HepG2 (cell line): ENCODE results near the gene SYNGR1. TPM values are rescaled to one million over a fixed set of nuclear protein-coding genes. Genes with fewer than 3 reads are reported as not detected.

ENCODE experiments used
- CBX2 ChIP-seq, 2 experiments: fragments of 200-600 bp in 1 of 2; sonication (generic); formaldehyde crosslinking in 1 of 2; IDR thresholded peaks; 2 replicates each; pipeline versions ENCODE4 v1.7.0 to v1.8.1; 2018 to 2022; ENCODE audit warnings: low read depth in 2 of 2, low read length in 1 of 2, mild to moderate bottlenecking in 1 of 2, missing genetic modification reagents in 1 of 2
- KLF12 ChIP-seq: sonication (generic); formaldehyde crosslinking; IDR thresholded peaks from 2 replicates; pipeline ENCODE4 v1.4.0; 2020; ENCODE audit warnings: missing genetic modification reagents, borderline replicate concordance
- MAF1 ChIP-seq: sonication (generic); formaldehyde crosslinking; IDR thresholded peaks from 2 replicates; pipeline ENCODE4 v1.5.0; 2020; ENCODE audit warnings: missing genetic modification reagents, borderline replicate concordance
- MED1 ChIP-seq: sonication (generic); formaldehyde crosslinking; IDR thresholded peaks from 2 replicates; pipeline ENCODE4 v1.4.0; 2020; ENCODE audit warnings: missing genetic modification reagents
- MIER3 ChIP-seq: IDR thresholded peaks from 2 replicates; pipeline ENCODE4 v1.6.1; 2016; ENCODE audit warnings: missing compliant biosample characterization, borderline replicate concordance
- PPARG ChIP-seq: conservative IDR thresholded peaks from 2 replicates; pipeline ENCODE4 v1.6.1; 2016; ENCODE audit warnings: missing biosample characterization, missing genetic modification reagents
- RFXANK ChIP-seq: IDR thresholded peaks from 2 replicates; pipeline ENCODE4 v1.6.1; 2016
- SALL1 ChIP-seq: sonication (generic); formaldehyde crosslinking; IDR thresholded peaks from 2 replicates; pipeline ENCODE4 v1.8.0; 2022; ENCODE audit warnings: mild to moderate bottlenecking, missing genetic modification reagents
- TBX3 ChIP-seq: fragments of 450-650 bp; IDR thresholded peaks from 2 replicates; pipeline ENCODE4 v1.6.1; 2017; ENCODE audit warnings: antibody characterized with exemption, mild to moderate bottlenecking, inconsistent platforms, borderline replicate concordance
- TRIM22 ChIP-seq: fragments of 450-650 bp; IDR thresholded peaks from 2 replicates; pipeline ENCODE4 v1.6.1; 2017
- ZBTB20 ChIP-seq: sonication (generic); formaldehyde crosslinking; IDR thresholded peaks from 2 replicates; pipeline ENCODE4 v1.8.1; 2023; ENCODE audit warnings: missing genetic modification reagents, low read depth, mild to moderate bottlenecking, borderline replicate concordance
- ZBTB26 ChIP-seq: IDR thresholded peaks from 2 replicates; pipeline ENCODE4 v1.6.1; 2016; ENCODE audit warnings: missing compliant biosample characterization, missing genetic modification reagents, borderline replicate concordance
- ZBTB7B ChIP-seq: sonication (generic); formaldehyde crosslinking; IDR thresholded peaks from 2 replicates; pipeline ENCODE4 v1.4.0; 2020; ENCODE audit warnings: missing genetic modification reagents
- ZFP36 ChIP-seq: fragments of 150-350 bp; IDR thresholded peaks from 2 replicates; pipeline ENCODE4 v1.6.1; 2018; ENCODE audit warnings: borderline replicate concordance, low read length, low read depth; ENCODE audit not compliant: partially characterized antibody
- ZNF124 ChIP-seq: sonication (generic); formaldehyde crosslinking; IDR thresholded peaks from 2 replicates; pipeline ENCODE4 v1.4.0; 2020; ENCODE audit warnings: missing genetic modification reagents
- ZNF143 ChIP-seq: sonication (generic); formaldehyde crosslinking; IDR thresholded peaks from 2 replicates; pipeline ENCODE4 v1.4.0; 2020; ENCODE audit warnings: missing genetic modification reagents
- ZNF557 ChIP-seq: sonication (generic); formaldehyde crosslinking; IDR thresholded peaks from 2 replicates; pipeline ENCODE4 v1.4.0; 2020; ENCODE audit warnings: missing genetic modification reagents
- ZNF75D ChIP-seq: sonication (generic); formaldehyde crosslinking; IDR thresholded peaks from 2 replicates; pipeline ENCODE4 v1.8.1; 2023; ENCODE audit warnings: missing genetic modification reagents, mild to moderate bottlenecking, borderline replicate concordance
- ZNF792 ChIP-seq: IDR thresholded peaks from 2 replicates; pipeline ENCODE4 v1.6.1; 2016
- polyA plus RNA-seq, 8 experiments: library from polyadenylated mRNA; depleted of rRNA in 3 of 8; stranded (reverse) in 7 of 8; unstranded in 1 of 8; fragments of >200 nt; fragmentation: Illumina TruSeq in 4 of 8; extraction: Trizol in 4 of 8; gene quantifications; 2 replicates each; pipeline versions ENCODE4 v1.2.1 to v1.2.3, GENCODE V29; 2011 to 2016; ENCODE audit warnings: low read depth in 4 of 8, missing spikeins in 1 of 8, mixed read lengths in 1 of 8; ENCODE audit not compliant: insufficient read depth in 1 of 8
- total RNA-seq, 5 experiments: library from RNA; depleted of rRNA; stranded (reverse); fragments of >200 nt; fragmentation: Illumina TruSeq; extraction: Trizol; gene quantifications; 2 replicates each; pipeline ENCODE4 v1.2.3, GENCODE V29; 2016; ENCODE audit warnings: low read depth in 1 of 5
- TF ChIP-seq, protein P1 (sequence below): IDR thresholded peaks from 2 replicates; pipeline ENCODE4 v1.6.1; 2012; ENCODE audit warnings: low read depth, low read length, improper control_type of control experiment
- TF ChIP-seq, protein P2 (sequence below): sonication (generic); formaldehyde crosslinking; IDR thresholded peaks from 2 replicates; pipeline ENCODE4 v1.5.0; 2020; ENCODE audit warnings: missing genetic modification reagents
- TF ChIP-seq, protein P3 (sequence below): sonication (generic); formaldehyde crosslinking; IDR thresholded peaks from 2 replicates; pipeline ENCODE4 v1.4.0; 2020; ENCODE audit warnings: low read depth, missing genetic modification reagents

The SYNGR1 gene
- total and polyA plus RNA-seq, 2 of the 13 experiments (the other 11 are each of a cell fraction or from before 2014, with no cell fraction given), result 0.27 to 2.7 TPM

GRCh38 chr22:39303358-39303757 is 46.4 kb upstream of the SYNGR1 start (continued):
- 0 out of 2 replicates have a peak, but pooled peaks have one; percentile 38 for TF ChIP-seq PPARG (CRISPR knock-in tag)
- peak; percentile 43; the same call in 1 of the 2 replicates for TF ChIP-seq ZBTB20
- TF ChIP-seq TRIM22, result no peak
- TF ChIP-seq MAF1 (CRISPR knock-in tag), result 0 out of 2 replicates have a peak, but pooled peaks have one; percentile 27
- peak; percentile 88 for TF ChIP-seq ZBTB7B (CRISPR knock-in tag)
- TF ChIP-seq ZBTB26 (CRISPR knock-in tag), result no peak
- TF ChIP-seq ZNF143 (CRISPR knock-in tag), result peak; percentile 70; the same call in 1 of the 2 replicates
- no peak for TF ChIP-seq ZFP36
- peak; percentile 77; the same call in 1 of the 2 replicates for TF ChIP-seq MIER3
- TF ChIP-seq, protein P1, sequence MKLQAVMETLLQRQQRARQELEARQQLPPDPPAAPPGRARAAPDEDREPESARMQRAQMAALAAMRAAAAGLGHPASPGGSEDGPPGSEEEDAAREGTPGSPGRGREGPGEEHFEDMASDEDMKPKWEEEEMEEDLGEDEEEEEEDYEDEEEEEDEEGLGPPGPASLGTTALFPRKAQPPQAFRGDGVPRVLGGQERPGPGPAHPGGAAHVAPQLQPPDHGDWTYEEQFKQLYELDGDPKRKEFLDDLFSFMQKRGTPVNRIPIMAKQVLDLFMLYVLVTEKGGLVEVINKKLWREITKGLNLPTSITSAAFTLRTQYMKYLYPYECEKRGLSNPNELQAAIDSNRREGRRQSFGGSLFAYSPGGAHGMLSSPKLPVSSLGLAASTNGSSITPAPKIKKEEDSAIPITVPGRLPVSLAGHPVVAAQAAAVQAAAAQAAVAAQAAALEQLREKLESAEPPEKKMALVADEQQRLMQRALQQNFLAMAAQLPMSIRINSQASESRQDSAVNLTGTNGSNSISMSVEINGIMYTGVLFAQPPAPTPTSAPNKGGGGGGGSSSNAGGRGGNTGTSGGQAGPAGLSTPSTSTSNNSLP, result 0 out of 2 replicates have a peak, but pooled peaks have one; percentile 45
- 0 out of 2 replicates have a peak, but pooled peaks have one; percentile 77 for TF ChIP-seq ZNF557 (CRISPR knock-in tag)
- TF ChIP-seq, protein P2, sequence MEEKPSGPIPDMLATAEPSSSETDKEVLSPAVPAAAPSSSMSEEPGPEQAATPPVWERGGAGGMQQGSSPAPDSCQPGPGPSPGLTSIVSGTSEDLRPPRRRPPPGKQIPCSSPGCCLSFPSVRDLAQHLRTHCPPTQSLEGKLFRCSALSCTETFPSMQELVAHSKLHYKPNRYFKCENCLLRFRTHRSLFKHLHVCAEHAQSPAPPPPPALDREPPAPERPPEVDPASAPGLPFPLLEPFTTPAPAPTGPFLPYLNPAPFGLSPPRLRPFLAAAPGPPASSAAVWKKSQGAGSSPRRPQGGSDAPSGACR, result no peak
- peak; percentile 95 for TF ChIP-seq MED1 (CRISPR knock-in tag)
- TF ChIP-seq ZNF124 (CRISPR knock-in tag), result peak; percentile 47; the same call in 1 of the 2 replicates
- TF ChIP-seq CBX2 (IDR thresholded peaks at IDR 0.05; ENCODE audit: low read depth, low read length), result no peak
- TF ChIP-seq CBX2 (CRISPR knock-in tag; IDR thresholded peaks at IDR 0.05; ENCODE audit: low read depth), result no peak
- TF ChIP-seq RFXANK (CRISPR knock-in tag), result no peak
- TF ChIP-seq ZNF792, result peak; percentile 45; the same call in 1 of the 2 replicates
- peak; percentile 54; the same call in 1 of the 2 replicates for TF ChIP-seq KLF12
- peak; percentile 96 for TF ChIP-seq SALL1
- TF ChIP-seq ZNF75D (CRISPR knock-in tag), result no peak
- peak; percentile 47; the same call in 1 of the 2 replicates for TF ChIP-seq TBX3
- TF ChIP-seq, protein P3, sequence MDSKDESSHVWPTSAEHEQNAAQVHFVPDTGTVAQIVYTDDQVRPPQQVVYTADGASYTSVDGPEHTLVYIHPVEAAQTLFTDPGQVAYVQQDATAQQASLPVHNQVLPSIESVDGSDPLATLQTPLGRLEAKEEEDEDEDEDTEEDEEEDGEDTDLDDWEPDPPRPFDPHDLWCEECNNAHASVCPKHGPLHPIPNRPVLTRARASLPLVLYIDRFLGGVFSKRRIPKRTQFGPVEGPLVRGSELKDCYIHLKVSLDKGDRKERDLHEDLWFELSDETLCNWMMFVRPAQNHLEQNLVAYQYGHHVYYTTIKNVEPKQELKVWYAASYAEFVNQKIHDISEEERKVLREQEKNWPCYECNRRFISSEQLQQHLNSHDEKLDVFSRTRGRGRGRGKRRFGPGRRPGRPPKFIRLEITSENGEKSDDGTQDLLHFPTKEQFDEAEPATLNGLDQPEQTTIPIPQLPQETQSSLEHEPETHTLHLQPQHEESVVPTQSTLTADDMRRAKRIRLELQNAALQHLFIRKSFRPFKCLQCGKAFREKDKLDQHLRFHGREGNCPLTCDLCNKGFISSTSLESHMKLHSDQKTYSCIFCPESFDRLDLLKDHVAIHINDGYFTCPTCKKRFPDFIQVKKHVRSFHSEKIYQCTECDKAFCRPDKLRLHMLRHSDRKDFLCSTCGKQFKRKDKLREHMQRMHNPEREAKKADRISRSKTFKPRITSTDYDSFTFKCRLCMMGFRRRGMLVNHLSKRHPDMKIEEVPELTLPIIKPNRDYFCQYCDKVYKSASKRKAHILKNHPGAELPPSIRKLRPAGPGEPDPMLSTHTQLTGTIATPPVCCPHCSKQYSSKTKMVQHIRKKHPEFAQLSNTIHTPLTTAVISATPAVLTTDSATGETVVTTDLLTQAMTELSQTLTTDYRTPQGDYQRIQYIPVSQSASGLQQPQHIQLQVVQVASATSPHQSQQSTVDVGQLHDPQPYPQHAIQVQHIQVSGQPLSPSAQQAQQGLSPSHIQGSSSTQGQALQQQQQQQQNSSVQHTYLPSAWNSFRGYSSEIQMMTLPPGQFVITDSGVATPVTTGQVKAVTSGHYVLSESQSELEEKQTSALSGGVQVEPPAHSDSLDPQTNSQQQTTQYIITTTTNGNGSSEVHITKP (CRISPR knock-in tag), result peak; percentile 69; the same call in 1 of the 2 replicates
